H9 (cell line): ENCODE results near the gene LRRC8B. TPM values are rescaled to one million over a fixed set of nuclear protein-coding genes. Genes with fewer than 3 reads are reported as not detected.

ENCODE experiments used
- DNase-seq: peaks from one replicate; pipeline ENCODE4 v3.0.0-alpha.2; 2017
- H2AFZ ChIP-seq: one replicate; pipeline ENCODE4 v1.6.1; 2013; ENCODE audit warnings: mild to moderate bottlenecking, low read length, control low read depth, moderate library complexity
- H2AK5ac ChIP-seq: 2 replicates; pipeline ENCODE4 v1.6.1; 2013; ENCODE audit warnings: low read length, control low read depth, mixed read lengths; ENCODE audit not compliant: insufficient read length
- H2BK120ac ChIP-seq: one replicate; pipeline ENCODE4 v1.6.1; 2013; ENCODE audit warnings: low read depth, mild to moderate bottlenecking, low read length, control low read depth, inconsistent platforms; ENCODE audit not compliant: poor library complexity, severe bottlenecking
- H2BK12ac ChIP-seq: 2 replicates; pipeline ENCODE4 v1.6.1; 2013; ENCODE audit warnings: low read length, control low read depth, mixed read lengths, low read depth; ENCODE audit not compliant: insufficient read length
- H2BK15ac ChIP-seq: 2 replicates; pipeline ENCODE4 v1.6.1; 2013; ENCODE audit warnings: low read depth, low read length, control low read depth
- H2BK20ac ChIP-seq: one replicate; pipeline ENCODE4 v1.6.1; 2013; ENCODE audit warnings: low read depth, mild to moderate bottlenecking, low read length, control low read depth, inconsistent platforms; ENCODE audit not compliant: poor library complexity, severe bottlenecking
- H2BK5ac ChIP-seq: 2 replicates; pipeline ENCODE4 v1.6.1; 2013; ENCODE audit warnings: low read length, control low read depth, mixed read lengths; ENCODE audit not compliant: insufficient read length
- H3K14ac ChIP-seq: 2 replicates; pipeline ENCODE4 v1.6.1; 2013; ENCODE audit warnings: low read length, control low read depth; ENCODE audit not compliant: insufficient read depth
- H3K18ac ChIP-seq: 2 replicates; pipeline ENCODE4 v1.6.1; 2013; ENCODE audit warnings: low read depth, mild to moderate bottlenecking, mixed read lengths, low read length, control low read depth; ENCODE audit not compliant: insufficient read length
- H3K23ac ChIP-seq: 2 replicates; pipeline ENCODE4 v1.6.1; 2013; ENCODE audit warnings: low read length, control low read depth, mixed read lengths, low read depth; ENCODE audit not compliant: insufficient read length
- H3K23me2 ChIP-seq: 2 replicates; pipeline ENCODE4 v1.6.1; 2013; ENCODE audit warnings: low read depth, mild to moderate bottlenecking, mixed read lengths, low read length, control low read depth; ENCODE audit not compliant: insufficient read length, poor library complexity, severe bottlenecking
- H3K27ac ChIP-seq: 2 replicates; pipeline ENCODE4 v1.5.1; 2013; ENCODE audit warnings: low read length, control low read depth, mixed read lengths, low read depth; ENCODE audit not compliant: insufficient read length
- H3K27me3 ChIP-seq: 2 replicates; pipeline ENCODE4 v1.6.1; 2013; ENCODE audit warnings: low read length, control low read depth, inconsistent platforms; ENCODE audit not compliant: insufficient read depth
- H3K4ac ChIP-seq: 2 replicates; pipeline ENCODE4 v1.6.1; 2013; ENCODE audit warnings: low read depth, mild to moderate bottlenecking, control low read depth, inconsistent platforms, low read length, moderate library complexity
- H3K4me1 ChIP-seq: 2 replicates; pipeline ENCODE4 v1.6.1; 2013; ENCODE audit warnings: low read length, control low read depth, inconsistent platforms; ENCODE audit not compliant: insufficient read depth
- H3K4me2 ChIP-seq: 2 replicates; pipeline ENCODE4 v1.6.1; 2013; ENCODE audit warnings: low read length, control low read depth, mixed read lengths; ENCODE audit not compliant: insufficient read length, insufficient read depth
- H3K56ac ChIP-seq: 2 replicates; pipeline ENCODE4 v1.6.1; 2013; ENCODE audit warnings: low read depth, mild to moderate bottlenecking, mixed read lengths, low read length, control low read depth; ENCODE audit not compliant: insufficient read length
- H3K79me1 ChIP-seq: 2 replicates; pipeline ENCODE4 v1.6.1; 2013; ENCODE audit warnings: low read depth, mild to moderate bottlenecking, moderate library complexity, low read length, control low read depth, inconsistent platforms; ENCODE audit not compliant: insufficient read depth, poor library complexity, severe bottlenecking
- H3K79me2 ChIP-seq: 2 replicates; pipeline ENCODE4 v1.6.1; 2013; ENCODE audit warnings: low read length, control low read depth, inconsistent platforms; ENCODE audit not compliant: insufficient read depth
- H3K9ac ChIP-seq: 2 replicates; pipeline ENCODE4 v1.6.1; 2013; ENCODE audit warnings: low read length, control low read depth, mixed read lengths; ENCODE audit not compliant: insufficient read length; ENCODE audit errors: extremely low read depth
- H3K9me3 ChIP-seq: one replicate; pipeline ENCODE4 v1.6.1; 2013; ENCODE audit warnings: low read depth, low read length, inconsistent platforms; ENCODE audit not compliant: control insufficient read depth
- H3T11ph ChIP-seq: one replicate; pipeline ENCODE4 v1.6.1; 2013; ENCODE audit warnings: mild to moderate bottlenecking, low read length, control low read depth, inconsistent platforms
- H4K20me1 ChIP-seq: one replicate; pipeline ENCODE4 v1.6.1; 2013; ENCODE audit not compliant: control insufficient read depth, insufficient read length, insufficient read depth
- H4K5ac ChIP-seq: 2 replicates; pipeline ENCODE4 v1.6.1; 2013; ENCODE audit warnings: low read depth, mild to moderate bottlenecking, mixed read lengths, low read length, control low read depth; ENCODE audit not compliant: insufficient read length
- H4K8ac ChIP-seq: replicated peaks from 2 replicates; pipeline ENCODE4 v1.6.1; 2013; ENCODE audit warnings: low read length, control low read depth, mixed read lengths, low read depth; ENCODE audit not compliant: insufficient read length
- H4K91ac ChIP-seq: 2 replicates; pipeline ENCODE4 v1.6.1; 2013; ENCODE audit warnings: low read depth, mild to moderate bottlenecking, moderate library complexity, mixed read lengths, low read length, control low read depth; ENCODE audit not compliant: insufficient read length
- H3K27ac Mint-ChIP-seq, 3 experiments: 2 replicates in 2 of 3; 3 replicates in 1 of 3; pipeline ENCODE4 v1.8.0; 2020 to 2021; ENCODE audit warnings: mixed read lengths in 3 of 3, mild to moderate bottlenecking in 1 of 3, moderate library complexity in 1 of 3
- H3K27me3 Mint-ChIP-seq: 2 replicates; pipeline ENCODE4 v1.8.0; 2021; ENCODE audit warnings: low read depth, mild to moderate bottlenecking, moderate library complexity, mixed read lengths
- H3K36me3 Mint-ChIP-seq, 3 experiments: 2 replicates in 2 of 3; 3 replicates in 1 of 3; pipeline ENCODE4 v1.8.0; 2020 to 2021; ENCODE audit warnings: low read depth in 3 of 3, mixed read lengths in 3 of 3; ENCODE audit not compliant: insufficient read depth in 1 of 3
- H3K4me1 Mint-ChIP-seq, 2 experiments: 2 replicates each; pipeline ENCODE4 v1.8.0; 2020; ENCODE audit warnings: mixed read lengths in 2 of 2
- H3K4me3 Mint-ChIP-seq, 2 experiments: 2 replicates in 1 of 2; 3 replicates in 1 of 2; pipeline ENCODE4 v1.8.0; 2020 to 2021; ENCODE audit warnings: mild to moderate bottlenecking in 2 of 2, mixed read lengths in 2 of 2, moderate library complexity in 1 of 2
- H3K9me3 Mint-ChIP-seq, 2 experiments: 2 replicates in 1 of 2; 3 replicates in 1 of 2; pipeline ENCODE4 v1.8.0; 2020; ENCODE audit warnings: mild to moderate bottlenecking in 2 of 2, mixed read lengths in 2 of 2, moderate library complexity in 1 of 2
- WGBS: extraction: QIAGEN DNeasy Blood & Tissue Kit; methylation state at CpG from one replicate; pipeline ENCODE4 v1.1.7; 2013; ENCODE audit warnings: missing lambda C conversion rate, low lambda C conversion rate, mixed read lengths; ENCODE audit not compliant: insufficient read length; ENCODE audit errors: extremely low coverage; 5-methylcytosine and 5-hydroxymethylcytosine counted together
- total RNA-seq: library from RNA; stranded (reverse); gene quantifications from 2 replicates; pipeline ENCODE4 v1.2.1, GENCODE V29; 2021
- TF ChIP-seq, protein P1 (sequence below): fragments of 200-600 bp; sonication (generic); conservative IDR thresholded peaks from 3 replicates; pipeline ENCODE4 v1.8.0; 2021; ENCODE audit warnings: antibody characterized with exemption, mild to moderate bottlenecking

LRRC8B gene
- total RNA-seq, 1 experiment from 2014 or later = 33.2 TPM

DNA sequence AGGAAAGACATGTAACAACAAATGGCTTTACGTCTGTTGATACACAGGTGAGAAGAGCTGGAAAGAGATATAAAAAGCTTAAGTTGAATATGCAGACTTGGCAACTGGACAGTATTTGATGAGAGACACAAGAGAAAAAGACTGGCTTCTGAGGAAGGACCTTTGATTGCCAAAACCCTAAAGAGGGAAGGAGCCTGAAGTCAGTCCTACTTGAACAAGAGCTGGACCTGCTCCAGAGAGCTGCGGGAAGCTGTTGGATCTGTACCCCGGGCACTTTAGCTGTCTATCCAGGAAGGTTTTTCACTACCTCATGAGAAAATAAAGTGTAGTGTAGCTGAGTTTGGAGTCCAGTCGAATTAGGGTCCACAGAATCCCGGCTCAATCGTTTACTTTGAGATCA lies 25.3 kb upstream of the LRRC8B start:
- H3K4me3 Mint-ChIP-seq = no peak overlapping the region
- no peaks in the 10 kb centered on the region for H3K36me3 Mint-ChIP-seq
- no peak overlapping the region for H2BK5ac ChIP-seq
- H3K14ac ChIP-seq = no peak overlapping the region
- H2BK120ac ChIP-seq = no peak overlapping the region
- H4K91ac ChIP-seq = no peak overlapping the region
- no peaks in the 10 kb centered on the region; the same call in 1 of the 2 replicates for H3K27me3 Mint-ChIP-seq
- H3K9me3 Mint-ChIP-seq = no peaks in the 10 kb centered on the region
- no peak for DNase-seq
- no peak overlapping the region for H2BK15ac ChIP-seq
- no peaks in the 10 kb centered on the region for H3K23me2 ChIP-seq
- H3K27ac ChIP-seq = no peak overlapping the region
- no peak overlapping the region for H2BK12ac ChIP-seq
- no peak overlapping the region for H3K9ac ChIP-seq
- no peak overlapping the region for H2AFZ ChIP-seq
- no peak overlapping the region for H3K27ac Mint-ChIP-seq
- H4K5ac ChIP-seq = no peak overlapping the region
- no peak overlapping the region for H2BK20ac ChIP-seq
- H4K8ac ChIP-seq = no peak overlapping the region
- no peak overlapping the region for H3T11ph ChIP-seq
- no peak overlapping the region for H3K4me2 ChIP-seq
- no peaks in the 10 kb centered on the region for H3K4me1 Mint-ChIP-seq
- TF ChIP-seq, protein P1, sequence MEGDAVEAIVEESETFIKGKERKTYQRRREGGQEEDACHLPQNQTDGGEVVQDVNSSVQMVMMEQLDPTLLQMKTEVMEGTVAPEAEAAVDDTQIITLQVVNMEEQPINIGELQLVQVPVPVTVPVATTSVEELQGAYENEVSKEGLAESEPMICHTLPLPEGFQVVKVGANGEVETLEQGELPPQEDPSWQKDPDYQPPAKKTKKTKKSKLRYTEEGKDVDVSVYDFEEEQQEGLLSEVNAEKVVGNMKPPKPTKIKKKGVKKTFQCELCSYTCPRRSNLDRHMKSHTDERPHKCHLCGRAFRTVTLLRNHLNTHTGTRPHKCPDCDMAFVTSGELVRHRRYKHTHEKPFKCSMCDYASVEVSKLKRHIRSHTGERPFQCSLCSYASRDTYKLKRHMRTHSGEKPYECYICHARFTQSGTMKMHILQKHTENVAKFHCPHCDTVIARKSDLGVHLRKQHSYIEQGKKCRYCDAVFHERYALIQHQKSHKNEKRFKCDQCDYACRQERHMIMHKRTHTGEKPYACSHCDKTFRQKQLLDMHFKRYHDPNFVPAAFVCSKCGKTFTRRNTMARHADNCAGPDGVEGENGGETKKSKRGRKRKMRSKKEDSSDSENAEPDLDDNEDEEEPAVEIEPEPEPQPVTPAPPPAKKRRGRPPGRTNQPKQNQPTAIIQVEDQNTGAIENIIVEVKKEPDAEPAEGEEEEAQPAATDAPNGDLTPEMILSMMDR = no peak
- H3K9me3 ChIP-seq = no peaks in the 10 kb centered on the region
- H2AK5ac ChIP-seq = no peak overlapping the region
- no peaks in the 10 kb centered on the region for H3K27me3 ChIP-seq
- no peaks in the 10 kb centered on the region for H4K20me1 ChIP-seq
- H3K79me2 ChIP-seq = no peaks in the 10 kb centered on the region
- H3K4me1 ChIP-seq = no peaks in the 10 kb centered on the region
- no peak overlapping the region for H3K18ac ChIP-seq
- H3K23ac ChIP-seq = no peak overlapping the region
- no CpG with 5 or more reads among the region's 6 CpGs for WGBS
- no peak overlapping the region for H3K56ac ChIP-seq
- no peak overlapping the region for H3K4ac ChIP-seq
- no peaks in the 10 kb centered on the region for H3K79me1 ChIP-seq
